ENCODE results near the gene ADCY2. TPM values are rescaled to one million over a fixed set of nuclear protein-coding genes. Genes with fewer than 3 reads are reported as not detected.

ADCY2 gene
- total and polyA plus RNA-seq, 2 of the 13 experiments (the other 11 are each of a cell fraction or from before 2014, with no cell fraction given) = not detected

- Histone ChIP-seq H2AFZ (ENCODE audit: low read length) (no peak overlapping the region), H3K4me1 (ENCODE audit: insufficient read depth, low read length) (no peaks in the 10 kb centered on the region), H3K4me3 (replicated peaks in 1 of 3; ENCODE audit: insufficient read depth in 1 of 3, low read depth in 2 of 3, low read length in 3 of 3) (no peak overlapping the region), H3K4me2 (ENCODE audit: low read depth, low read length) (no peak overlapping the region), H3K79me2 (ENCODE audit: insufficient read depth, low read length) (no peaks in the 10 kb centered on the region), H4K20me1 (ENCODE audit: insufficient read depth, low read length) (no peaks in the 10 kb centered on the region), H3K9ac (ENCODE audit: insufficient read depth, low read depth, low read length) (no peak overlapping the region), H3K27me3 (ENCODE audit: control insufficient read depth in 1 of 2, insufficient read depth in 2 of 2, low read length in 2 of 2) (peaks cover 0 to 6% of the 10 kb centered on the region in 2 experiments; a peak in 1 of 5 replicates), H3K36me3 (replicated peaks in 1 of 2; ENCODE audit: control insufficient read depth in 1 of 2, insufficient read depth in 2 of 2, low read length in 2 of 2) (no peaks in the 10 kb centered on the region), H3K27ac (ENCODE audit: extremely low read length, insufficient read depth, low read length) (no peak overlapping the region), H3K9me3 (ENCODE audit: low read length) (no peaks in the 10 kb centered on the region)
- ChIA-PET POLR2A (no interaction called here), CTCF (ENCODE audit: low intra/inter-chr PET ratio, low total read pairs) (no interaction called here)
- no peak for FAIRE-seq
- DNase-seq (ENCODE audit: low spot score) = no peak
- intact Hi-C loops (cut with micrococcal nuclease; ENCODE audit: unreplicated experiment) (no loop called here), in situ Hi-C loops (cut with HindIII; ENCODE audit: extremely low pct_ligation_motif_present, low pct_unique_long_range_greater_than_20kb) (no loop called here)
- 33% methylated on average over 4 of the region's 4 CpGs for WGBS (ENCODE audit: low lambda C conversion rate)
- TF ChIP-seq IKZF5 (CRISPR knock-in tag; IDR thresholded peaks at IDR 0.05) (no peak), MAFK (conservative IDR thresholded peaks at IDR 0.05 in 1 of 2, IDR thresholded peaks at IDR 0.05 in 1 of 2; ENCODE audit: low read length in 2 of 2) (peak; percentile 11 to 63; a peak in 2 of 4 replicates)
- no peak for ATAC-seq
- no TSS peak for BruUV-seq (replicated peaks)
Measured at GRCh38 chr5:7834982-7835381, 439.0 kb downstream of the ADCY2 start.

- in situ Hi-C loops (cut with HindIII; ENCODE audit: extremely low pct_ligation_motif_present, low pct_unique_long_range_greater_than_20kb) (no loop called here), intact Hi-C loops (cut with micrococcal nuclease; ENCODE audit: unreplicated experiment) (no loop called here)
- no peaks in the 10 kb centered on the region for H3K4me1 ChIP-seq (ENCODE audit: insufficient read depth, low read length)
- DNase-seq (ENCODE audit: low spot score) (no peak), ATAC-seq (no peak), FAIRE-seq (no peak)
- no peaks in the 10 kb centered on the region for H3K9me3 ChIP-seq (ENCODE audit: low read length)
- H3K27me3 ChIP-seq (ENCODE audit: control insufficient read depth in 1 of 2, insufficient read depth in 2 of 2, low read length in 2 of 2) = no peaks in the 10 kb centered on the region
- H3K4me3 ChIP-seq (replicated peaks in 1 of 3; ENCODE audit: insufficient read depth in 1 of 3, low read depth in 2 of 3, low read length in 3 of 3) = no peak overlapping the region
- no peaks in the 10 kb centered on the region for H3K79me2 ChIP-seq (ENCODE audit: insufficient read depth, low read length)
- no peaks in the 10 kb centered on the region for H4K20me1 ChIP-seq (ENCODE audit: insufficient read depth, low read length)
- CTCF ChIA-PET (ENCODE audit: low intra/inter-chr PET ratio, low total read pairs) = no interaction called here
- H3K36me3 ChIP-seq (replicated peaks in 1 of 2; ENCODE audit: control insufficient read depth in 1 of 2, insufficient read depth in 2 of 2, low read length in 2 of 2) = no peaks in the 10 kb centered on the region
- no TSS peak for BruUV-seq (replicated peaks)
- H3K27ac ChIP-seq (ENCODE audit: extremely low read length, insufficient read depth, low read length) = no peak overlapping the region
- whole genome bisulfite sequencing (ENCODE audit: low lambda C conversion rate) = 6% methylated on average over 3 of the region's 3 CpGs
- POLR2A ChIA-PET = no interaction called here
- H2AFZ ChIP-seq (ENCODE audit: low read length) = no peak overlapping the region
- H3K4me2 ChIP-seq (ENCODE audit: low read depth, low read length) = no peak overlapping the region
- no peak overlapping the region for H3K9ac ChIP-seq (ENCODE audit: insufficient read depth, low read depth, low read length)
- TF ChIP-seq MATR3 (CRISPR knock-in tag; IDR thresholded peaks at IDR 0.05) = no peak
- no peak for TF ChIP-seq HDAC6 (IDR thresholded peaks at IDR 0.05; ENCODE audit: low read depth, low read length)
- no peak for TF ChIP-seq NFYB (CRISPR knock-in tag; IDR thresholded peaks at IDR 0.05)
- no peak for TF ChIP-seq ZNF354B (CRISPR knock-in tag; IDR thresholded peaks at IDR 0.05)
- no peak for TF ChIP-seq BHLHE40 (IDR thresholded peaks at IDR 0.05; ENCODE audit: low read length)
- TF ChIP-seq HOXA3 (CRISPR knock-in tag; IDR thresholded peaks at IDR 0.05) = no peak
- TF ChIP-seq ZNF292 (CRISPR knock-in tag; IDR thresholded peaks at IDR 0.05; ENCODE audit: borderline replicate concordance, low read depth) = no peak
- no peak for TF ChIP-seq ZSCAN30 (CRISPR knock-in tag; IDR thresholded peaks at IDR 0.05)
- TF ChIP-seq SALL2 (CRISPR knock-in tag; IDR thresholded peaks at IDR 0.05) = no peak
- no peak for TF ChIP-seq TSC22D2 (CRISPR knock-in tag; IDR thresholded peaks at IDR 0.05; ENCODE audit: borderline replicate concordance)
- TF ChIP-seq HOMEZ (CRISPR knock-in tag; IDR thresholded peaks at IDR 0.05; ENCODE audit: low read depth) = no peak
- TF ChIP-seq WIZ (CRISPR knock-in tag; IDR thresholded peaks at IDR 0.05) = no peak
- no peak for TF ChIP-seq ASH2L (IDR thresholded peaks at IDR 0.05; ENCODE audit: insufficient read length, low read depth, low read length)
- TF ChIP-seq PRMT3 (CRISPR knock-in tag; IDR thresholded peaks at IDR 0.05; ENCODE audit: borderline replicate concordance, low read depth) = no peak
- no peak for TF ChIP-seq ZNF230 (CRISPR knock-in tag; IDR thresholded peaks at IDR 0.05)
- TF ChIP-seq TOE1 (CRISPR knock-in tag; IDR thresholded peaks at IDR 0.05) = no peak
- TF ChIP-seq ZNF225 (CRISPR knock-in tag; IDR thresholded peaks at IDR 0.05) = no peak
Measured at GRCh38 chr5:7837403-7837802, 441.5 kb downstream of the ADCY2 start.
